HG03066 (cell line): ENCODE results near the gene CIAPIN1.

ENCODE experiments used
- ATAC-seq: cut with Tn5 transposase; IDR thresholded peaks from one replicate; pipeline ENCODE4 v1.9.1; 2021; ENCODE audit warnings: low read depth; ENCODE audit not compliant: unreplicated experiment

CIAPIN1 gene

DNA sequence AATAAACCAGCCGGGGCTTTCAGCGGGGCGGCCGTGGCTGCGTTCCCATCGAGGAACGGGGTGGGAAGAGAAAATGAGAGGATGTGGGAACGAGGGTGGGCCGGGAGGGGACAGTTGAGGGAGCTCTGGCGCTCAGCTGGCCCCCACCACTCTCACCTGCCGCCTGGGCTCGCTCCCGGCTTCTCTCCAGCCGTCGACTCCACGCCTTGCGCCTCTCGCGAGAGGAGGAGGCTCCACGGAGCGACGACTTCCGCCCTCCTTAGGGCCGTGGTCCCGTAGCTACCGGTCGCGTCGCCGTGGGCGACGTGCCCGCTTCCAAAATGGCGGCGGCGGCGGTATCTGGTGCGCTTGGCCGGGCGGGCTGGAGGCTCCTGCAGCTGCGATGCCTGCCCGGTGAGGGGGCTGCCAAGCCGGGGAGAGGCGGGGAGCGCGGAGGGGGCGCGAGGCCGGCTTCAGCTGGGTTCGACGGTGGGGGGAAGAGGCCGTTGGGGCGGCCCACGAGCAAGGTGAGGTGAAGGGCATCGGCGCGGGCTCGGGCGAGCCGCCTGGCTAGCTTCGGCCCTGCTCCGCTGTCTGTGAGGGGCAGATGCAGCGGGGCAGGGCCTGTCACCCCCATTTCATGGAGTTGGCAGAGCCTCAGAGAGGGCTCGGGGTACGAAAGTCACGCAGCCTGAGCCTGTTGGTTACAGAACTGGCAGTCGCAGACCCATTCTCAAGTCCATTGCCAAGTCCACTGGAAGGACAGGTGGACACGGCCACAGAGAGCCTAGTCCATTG, at the start of gene CIAPIN1, which contains the start of gene COQ9:
CIAPIN1 (minus strand) TSS at position 200 of the 777 bp plus-strand sequence. CDS start 6,457 bp downstream, outside the sequence.
COQ9 (plus strand) TSS at position 294 of the 777 bp plus-strand sequence; CDS start at position 321, 27 bp downstream.
- peak; percentile 93 for ATAC-seq

DNA sequence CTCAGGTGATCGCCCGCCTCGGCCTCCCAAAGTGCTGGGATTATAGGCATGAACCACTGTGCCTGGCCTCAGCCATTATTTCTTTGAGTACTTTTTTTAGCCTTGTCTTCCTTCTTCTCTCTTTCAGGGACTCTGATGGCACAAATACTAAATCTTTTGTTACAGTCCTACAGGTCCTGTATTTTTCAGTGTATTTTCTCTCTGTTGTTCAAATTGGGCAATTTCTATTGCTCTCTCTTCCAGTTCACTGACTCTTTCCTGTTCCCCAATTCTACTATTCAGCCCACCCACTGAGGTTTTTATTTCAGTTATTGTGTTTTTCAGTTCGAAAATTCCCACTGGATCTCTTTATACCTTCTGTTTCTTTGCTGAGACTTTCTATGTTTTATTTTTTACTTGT, 46.6 kb upstream of the CIAPIN1 start:
- ATAC-seq: no peak

- ATAC-seq: no peak
Measured at GRCh38 chr16:57489229-57489628, 42.0 kb upstream of the CIAPIN1 start.

DNA sequence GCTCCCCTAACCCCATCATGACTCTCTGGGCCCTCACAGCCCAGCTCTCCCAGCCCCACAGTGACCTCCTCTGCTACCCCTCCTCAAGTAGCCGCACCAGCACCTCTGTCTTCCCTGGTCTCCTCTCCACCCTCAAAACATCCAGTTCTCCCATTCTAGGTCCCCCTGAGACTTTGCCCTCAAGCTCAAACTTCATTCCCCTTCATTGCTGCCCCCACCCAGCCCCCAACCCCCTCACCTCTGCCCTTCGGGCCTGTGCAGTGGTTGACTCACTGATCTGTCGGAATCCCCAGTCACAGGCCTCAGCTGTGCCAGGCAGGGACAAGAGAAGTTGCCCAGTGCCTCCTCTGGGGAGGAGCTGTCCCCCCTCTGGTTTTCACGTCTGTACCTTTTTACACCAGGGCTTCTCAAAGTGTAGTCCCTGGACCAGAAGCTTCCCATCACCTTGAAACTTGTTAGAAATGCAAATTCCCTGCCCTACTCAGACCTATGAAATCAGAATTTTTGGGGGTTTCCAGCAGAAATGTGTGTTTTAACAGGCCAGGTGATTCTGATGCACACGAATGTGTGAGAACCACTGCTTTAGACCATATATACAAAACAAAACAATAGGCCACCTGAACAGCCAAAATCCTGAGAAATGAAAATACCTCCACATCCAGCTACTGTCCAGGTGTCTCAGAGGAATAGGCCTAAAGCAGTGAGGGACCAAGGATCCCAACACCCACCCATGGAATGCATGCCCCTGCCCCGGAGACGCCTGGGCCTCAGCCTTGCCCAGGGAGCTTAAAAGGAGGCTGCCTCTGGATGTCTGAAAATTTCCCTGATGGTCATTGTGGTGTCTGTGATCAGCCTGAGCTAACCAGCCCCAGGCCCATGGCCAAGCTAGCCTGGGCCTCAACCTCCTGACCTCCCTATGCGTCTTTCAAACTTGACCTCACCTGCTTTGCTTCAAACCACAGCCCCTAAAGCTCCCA, 40.0 kb upstream of the CIAPIN1 start:
- ATAC-seq: peak; percentile 13

- peak; percentile 85 for ATAC-seq
Measured at GRCh38 chr16:57485916-57486857, 39.0 kb upstream of the CIAPIN1 start, which contains the start of gene DOK4. Gene DOK4 (minus strand): TSS chr16:57486493. CDS start chr16:57479507, 6,986 bp downstream.

- no peak for ATAC-seq
Measured at GRCh38 chr16:57485091-57485915, 38.1 kb upstream of the CIAPIN1 start.

DNA sequence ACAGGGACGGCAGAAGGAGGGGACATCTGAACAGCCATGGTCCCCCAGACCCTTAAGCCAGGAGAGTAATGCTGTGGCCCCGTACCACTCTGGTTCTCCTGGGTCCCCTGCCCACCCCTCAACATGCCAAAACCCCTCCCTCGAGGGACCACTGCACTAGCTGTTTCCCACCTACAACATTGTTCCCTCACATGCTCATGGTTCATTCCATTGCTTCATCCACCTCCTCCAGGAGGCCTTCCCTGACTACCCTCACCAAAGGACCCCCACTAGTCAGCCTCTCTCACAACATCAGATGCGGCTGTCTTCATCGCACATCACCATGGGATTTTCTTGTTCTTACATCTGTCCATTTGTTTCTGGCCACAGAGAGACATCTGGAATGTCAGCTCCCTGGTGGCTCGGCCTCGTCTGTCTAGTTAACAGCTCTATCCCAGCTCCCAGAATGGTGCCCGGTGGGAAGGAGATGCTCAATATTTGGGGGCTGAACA, 37.4 kb upstream of the CIAPIN1 start:
- no peak for ATAC-seq

- ATAC-seq: no peak
Measured at GRCh38 chr16:57483725-57484514, 36.7 kb upstream of the CIAPIN1 start.

- no peak for ATAC-seq
Measured at GRCh38 chr16:57482845-57483545, 35.8 kb upstream of the CIAPIN1 start.

DNA sequence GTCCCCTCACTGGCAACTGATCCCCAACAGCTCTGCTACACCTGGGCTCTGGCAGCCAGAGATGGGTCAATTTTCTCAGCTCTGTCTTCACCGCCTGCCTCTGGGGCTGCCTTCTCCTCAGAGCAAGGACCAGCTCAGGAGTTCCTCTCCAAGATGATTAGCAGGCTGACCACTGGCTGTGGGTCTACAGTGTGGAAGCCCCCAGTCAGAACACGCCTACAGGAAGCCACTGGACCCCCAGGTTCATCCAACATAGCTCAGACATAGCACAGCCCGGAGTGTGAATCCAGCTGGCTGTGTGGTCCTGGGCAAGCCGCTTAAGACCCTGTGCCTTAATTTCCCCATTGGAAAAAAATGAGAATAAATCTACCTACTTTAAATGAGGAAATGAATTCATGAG, 34.2 kb upstream of the CIAPIN1 start:
- no peak for ATAC-seq

DNA sequence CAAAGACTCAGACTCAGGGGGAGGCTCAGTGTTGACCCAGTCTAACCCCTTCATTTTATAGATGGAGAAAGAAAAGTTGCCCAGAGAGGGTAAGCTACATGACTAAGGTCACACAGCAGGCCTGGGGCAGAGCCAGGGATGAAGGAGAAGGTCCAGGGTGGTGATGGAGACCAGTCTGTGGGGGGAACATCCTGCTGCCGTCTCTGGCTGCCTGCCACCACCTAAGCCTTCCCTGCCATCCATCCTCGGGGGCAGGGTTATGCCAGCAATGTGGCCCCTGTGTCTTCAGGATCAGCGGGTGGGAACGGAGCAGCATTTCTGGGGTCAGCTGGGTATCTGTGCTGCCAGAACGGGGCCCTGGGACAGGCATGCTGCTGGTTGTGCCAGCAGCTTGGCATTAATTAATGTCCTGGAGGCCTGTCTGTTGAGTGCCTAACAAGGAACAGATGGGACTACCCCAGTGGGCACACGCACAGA, 33.6 kb upstream of the CIAPIN1 start:
- ATAC-seq: no peak

DNA sequence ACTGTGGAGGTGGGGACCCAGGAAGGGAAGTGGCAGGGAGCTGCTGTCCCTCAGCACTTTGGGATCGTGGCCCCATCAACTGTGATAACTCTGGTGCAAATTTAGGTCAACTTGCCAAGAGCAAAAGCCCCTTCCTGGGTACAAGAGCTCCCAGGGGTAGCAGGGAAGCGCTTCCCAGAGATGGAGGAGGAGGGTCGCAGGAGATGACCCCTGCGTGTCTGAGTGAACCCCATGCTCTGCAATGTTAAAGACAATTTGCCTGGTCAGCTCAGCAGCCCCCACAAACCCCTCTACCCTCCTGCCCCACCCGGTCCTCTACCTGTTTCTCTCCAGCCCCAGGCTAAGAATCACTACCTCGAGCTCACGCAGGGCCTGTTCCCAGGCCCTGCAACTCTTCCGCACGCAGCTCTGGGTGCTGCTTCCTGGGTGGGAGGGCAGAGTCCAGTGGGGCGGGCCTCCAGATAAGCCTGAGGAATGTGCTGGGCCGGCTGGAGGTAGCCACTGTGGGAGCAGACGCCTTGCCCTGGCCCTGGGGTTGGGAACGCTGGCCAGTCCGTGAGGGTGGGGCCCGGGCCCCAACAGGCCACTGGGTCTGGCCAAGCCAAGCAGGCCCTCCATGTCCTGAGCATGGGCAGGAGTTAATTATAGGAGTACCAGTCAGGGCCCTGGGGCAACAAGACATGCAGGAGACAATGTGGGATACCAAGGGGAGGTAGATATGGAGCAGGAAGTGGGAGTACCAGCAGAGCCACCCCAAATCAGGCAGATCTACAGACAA, 33.0 kb upstream of the CIAPIN1 start:
- ATAC-seq: no peak

GRCh38 chr16:57479205-57479975, 32.2 kb upstream of the CIAPIN1 start:
- no peak for ATAC-seq

DNA sequence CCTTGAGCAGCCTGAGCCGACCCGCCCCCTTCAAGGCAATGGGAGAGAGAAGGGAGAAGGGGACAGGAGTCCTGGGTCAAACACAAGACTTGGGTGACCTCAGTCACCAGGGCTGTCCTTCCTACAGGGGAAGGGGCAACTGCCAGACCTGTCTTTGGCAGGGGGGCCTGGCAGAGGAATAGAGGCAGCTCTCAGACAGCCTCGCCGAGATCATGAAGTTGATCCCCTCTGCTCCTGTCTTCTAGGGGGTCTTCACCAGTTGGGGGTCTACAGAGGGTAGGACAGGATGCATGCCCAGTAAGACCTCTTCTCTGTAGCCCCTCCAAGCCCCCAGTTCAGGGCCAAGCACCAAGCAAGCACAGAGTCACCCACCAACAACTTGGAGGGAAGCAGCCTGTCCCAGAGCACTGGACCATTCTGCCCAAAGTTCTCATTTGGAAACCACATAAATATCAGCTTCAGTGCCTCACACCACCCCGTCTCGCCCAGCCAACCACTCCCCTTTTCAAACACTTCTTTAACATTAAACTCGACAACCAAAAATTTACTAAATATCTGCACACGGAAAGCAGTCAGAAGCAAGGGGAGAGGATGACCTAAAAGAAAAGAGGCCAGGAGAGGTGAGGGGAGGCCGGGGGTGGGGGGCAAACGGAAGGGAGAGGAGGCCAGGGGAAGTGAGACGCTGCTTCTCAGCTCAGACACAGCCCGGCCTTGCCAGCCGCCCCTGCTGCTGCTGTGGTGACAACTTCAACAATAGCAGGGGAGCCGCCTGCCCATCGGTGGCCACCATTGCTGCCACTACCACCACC, 31.4 kb upstream of the CIAPIN1 start:
- no peak for ATAC-seq

- ATAC-seq: no peak
Measured at GRCh38 chr16:57477531-57478202, 30.5 kb upstream of the CIAPIN1 start.
